OCI-LY1 (cell line): ENCODE measurements around the gene EXOC6B.

ENCODE experiments used
- CTCF ChIP-seq: fragments of 200-600 bp; sonication (generic), shearing (Covaris generic); IDR thresholded peaks from 2 replicates; pipeline ENCODE4 v1.5.1; 2017; ENCODE audit warnings: mild to moderate bottlenecking, antibody characterized with exemption, low read length, moderate library complexity, mixed read lengths
- EZH2 ChIP-seq: fragments of 200-600 bp; sonication (generic), shearing (Covaris generic); IDR thresholded peaks from 2 replicates; pipeline ENCODE4 v1.8.0; 2017; ENCODE audit warnings: borderline replicate concordance, mixed run types, mild to moderate bottlenecking, antibody characterized with exemption, low read length, moderate library complexity, mixed read lengths

- TF ChIP-seq CTCF = no peak
- no peak for TF ChIP-seq EZH2
Observed at GRCh38 chr2:72779495-72779894, 46.3 kb downstream of the EXOC6B start.
